WERI-Rb-1 (cell line): Measurements from ENCODE around the gene PDSS1.

Source experiments
- DNase-seq: peaks from one replicate; pipeline ENCODE4 v3.0.0-alpha.2; 2020
- H3K27ac ChIP-seq: fragments of 250-450 bp; sonication (Bioruptor Pico); 2 replicates; pipeline ENCODE4 v1.5.1; 2020; ENCODE audit warnings: mild to moderate bottlenecking, moderate library complexity
- H3K27me3 ChIP-seq: fragments of 250-450 bp; sonication (Bioruptor Pico); 2 replicates; pipeline ENCODE4 v1.5.1; 2021; ENCODE audit warnings: mild to moderate bottlenecking, low read depth, moderate library complexity; ENCODE audit not compliant: insufficient read depth, severe bottlenecking
- H3K36me3 ChIP-seq: fragments of 250-450 bp; sonication (Bioruptor Pico); 2 replicates; pipeline ENCODE4 v1.5.1; 2020; ENCODE audit warnings: mild to moderate bottlenecking, moderate library complexity
- H3K4me3 ChIP-seq: 2 replicates; pipeline ENCODE4 v1.5.1; 2011; ENCODE audit warnings: low read depth, mild to moderate bottlenecking, control low read depth, low read length
- H3K9me3 ChIP-seq: fragments of 250-450 bp; sonication (Bioruptor Pico); 2 replicates; pipeline ENCODE4 v1.5.1; 2021; ENCODE audit warnings: mild to moderate bottlenecking, moderate library complexity; ENCODE audit not compliant: severe bottlenecking
- CTCF ChIP-seq: IDR thresholded peaks from 2 replicates; pipeline ENCODE4 v1.5.1; 2011; ENCODE audit warnings: low read depth, mild to moderate bottlenecking, control low read depth, inconsistent platforms, low read length

PDSS1 gene

GRCh38 chr10:26738301-26738911 lies 40.9 kb downstream of the PDSS1 start:
- DNase-seq = no peak
- Histone ChIP-seq H3K27ac (no peak overlapping the region), H3K9me3 (no peaks in the 10 kb centered on the region), H3K4me3 (no peak overlapping the region), H3K27me3 (no peaks in the 10 kb centered on the region), H3K36me3 (peaks cover 6% of the 10 kb centered on the region)
- no peak for TF ChIP-seq CTCF

GRCh38 chr10:26739071-26739631 lies 41.6 kb downstream of the PDSS1 start:
- H3K4me3 ChIP-seq = no peak overlapping the region
- DNase-seq = no peak
- no peaks in the 10 kb centered on the region for H3K9me3 ChIP-seq
- no peak overlapping the region for H3K27ac ChIP-seq
- peaks cover 6% of the 10 kb centered on the region for H3K36me3 ChIP-seq
- no peak for TF ChIP-seq CTCF
- H3K27me3 ChIP-seq = no peaks in the 10 kb centered on the region

- Histone ChIP-seq H3K27me3 (no peaks in the 10 kb centered on the region), H3K36me3 (peaks cover 3% of the 10 kb centered on the region), H3K4me3 (no peak overlapping the region), H3K27ac (no peak overlapping the region), H3K9me3 (no peaks in the 10 kb centered on the region)
- no peak for DNase-seq
- no peak for TF ChIP-seq CTCF
Measured at GRCh38 chr10:26741368-26741767, 43.9 kb downstream of the PDSS1 start.

GRCh38 chr10:26743091-26743490 lies 45.6 kb downstream of the PDSS1 start:
- peaks cover 3% of the 10 kb centered on the region; the same call in 1 of the 2 replicates for H3K36me3 ChIP-seq
- H3K4me3 ChIP-seq = no peak overlapping the region
- no peak for DNase-seq
- no peaks in the 10 kb centered on the region for H3K27me3 ChIP-seq
- no peak for TF ChIP-seq CTCF
- no peaks in the 10 kb centered on the region for H3K9me3 ChIP-seq
- H3K27ac ChIP-seq = no peak overlapping the region

- H3K36me3 ChIP-seq = peaks cover 3% of the 10 kb centered on the region; the same call in 1 of the 2 replicates
Measured at GRCh38 chr10:26743841-26744240, 46.3 kb downstream of the PDSS1 start.

More at GRCh38 chr10:26743841-26744240, 46.3 kb downstream of the PDSS1 start:
- Histone ChIP-seq H3K27me3 (no peaks in the 10 kb centered on the region), H3K4me3 (no peak overlapping the region), H3K9me3 (no peaks in the 10 kb centered on the region), H3K27ac (no peak overlapping the region)
- no peak for DNase-seq
- TF ChIP-seq CTCF = no peak
